Measurements from ENCODE around the gene CD8B2. TPM values are rescaled to one million over a fixed set of nuclear protein-coding genes. Genes with fewer than 3 reads are reported as not detected.
"Not testable (repeated sequence)": the region's sequence is repeated elsewhere in the genome, so short reads cannot be mapped to it uniquely, and the experiment has no call there.

The CD8B2 gene
- total RNA-seq, 1 donor from 2014 or later, result not detected

DNA sequence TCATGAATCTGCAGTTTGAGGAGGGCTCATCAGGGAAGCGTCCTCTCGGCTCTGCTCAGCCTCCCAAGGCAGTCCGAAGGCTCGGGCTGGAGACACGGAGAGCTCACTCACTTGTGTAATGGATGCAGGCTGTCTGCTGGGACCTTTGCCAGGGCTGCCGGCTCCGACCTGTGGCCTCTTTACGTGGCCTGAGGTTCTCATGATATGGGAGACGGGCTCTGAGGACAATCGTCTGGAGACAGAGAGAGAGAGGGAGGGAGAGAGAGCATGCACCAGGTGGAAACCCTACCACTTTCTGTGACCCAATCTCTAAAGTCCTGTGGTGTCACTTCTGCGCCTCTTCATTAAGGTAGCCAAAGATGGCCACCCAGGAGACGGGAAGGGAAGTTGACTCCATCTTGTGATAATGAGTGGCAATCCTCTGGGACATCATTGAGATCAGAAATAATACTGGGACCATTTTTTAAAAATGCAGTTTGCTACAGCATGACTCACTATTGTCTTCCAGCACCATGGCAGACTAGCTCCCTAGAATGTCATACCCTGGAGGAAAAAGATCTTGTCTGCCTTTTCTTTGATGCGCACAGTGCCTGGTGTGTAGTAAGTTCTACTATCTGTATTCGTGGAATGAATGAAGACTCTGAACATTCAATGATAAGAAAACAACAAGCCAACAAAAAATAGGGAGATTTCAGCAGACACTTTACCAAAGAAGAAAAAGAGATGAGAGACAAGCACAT lies 60.2 kb downstream of the CD8B2 start:
- DNase-seq (ENCODE audit: extremely low read depth, low read depth, low spot score), result no peak

DNA sequence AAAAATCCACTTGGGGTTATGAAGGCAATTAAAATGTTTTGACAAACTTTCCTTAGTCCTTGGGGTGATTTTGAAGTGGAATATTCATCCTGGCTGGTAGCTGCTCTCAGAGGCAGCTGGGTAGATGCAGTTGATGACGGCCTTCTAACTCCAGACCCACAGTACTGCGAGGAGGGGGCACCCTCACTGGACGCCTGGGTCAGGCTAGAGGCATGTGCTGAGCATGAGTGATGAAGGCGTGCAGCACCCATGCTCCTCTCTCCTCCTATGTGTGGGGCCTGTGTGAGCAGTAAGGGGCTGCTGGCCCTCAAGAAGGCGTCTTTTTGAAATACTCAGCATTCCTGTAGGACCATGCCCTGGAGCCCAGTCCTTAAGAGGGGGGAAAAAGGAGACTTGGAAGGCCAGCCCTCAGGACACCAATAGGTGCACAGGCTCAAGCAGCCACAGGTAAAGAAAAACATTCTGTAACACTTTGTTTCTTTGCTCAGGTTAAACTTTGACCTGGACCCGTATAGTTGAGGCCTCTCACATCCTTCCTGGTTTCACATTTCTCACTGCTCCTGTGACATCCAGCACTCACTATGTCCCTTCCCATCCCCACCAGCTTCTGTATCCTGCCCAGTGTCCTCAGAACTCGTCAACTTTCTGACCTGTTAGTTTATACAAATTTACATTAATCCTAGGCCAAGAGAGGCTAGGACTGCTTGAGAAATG lies 64.4 kb downstream of the CD8B2 start:
- no peak for DNase-seq (ENCODE audit: extremely low read depth, low read depth, low spot score)

- DNase-seq (ENCODE audit: extremely low read depth, low read depth, low spot score), result no peak
Measured at GRCh38 chr2:106552921-106553320, 65.8 kb downstream of the CD8B2 start.

- no peak for DNase-seq (ENCODE audit: extremely low read depth, low read depth, low spot score)
Measured at GRCh38 chr2:106553321-106553720, 66.2 kb downstream of the CD8B2 start.

DNA sequence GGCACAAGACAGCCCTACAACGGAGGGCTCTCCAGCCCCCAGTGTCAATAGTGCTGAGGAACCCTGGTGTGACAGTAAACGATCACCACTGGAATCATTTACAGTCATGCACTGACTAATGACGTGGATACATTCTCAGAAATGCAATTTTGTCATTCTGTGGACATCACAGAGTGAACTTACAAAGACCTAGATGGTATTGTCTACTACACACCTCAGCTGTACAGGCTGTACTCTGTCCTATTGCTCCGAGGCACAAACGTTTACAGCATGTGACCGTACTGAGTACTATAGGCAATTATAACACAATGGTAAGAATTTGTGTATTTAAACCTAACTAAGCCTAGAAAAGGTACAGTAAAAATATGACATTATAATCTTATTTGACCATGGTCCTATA lies 67.2 kb downstream of the CD8B2 start:
- no peak for DNase-seq (ENCODE audit: extremely low read depth, low read depth, low spot score)

GRCh38 chr2:106555053-106555452 lies 67.9 kb downstream of the CD8B2 start:
- no peak for DNase-seq (ENCODE audit: extremely low read depth, low read depth, low spot score)

GRCh38 chr2:106559786-106560185 lies 72.6 kb downstream of the CD8B2 start:
- DNase-seq (ENCODE audit: extremely low read depth, low read depth, low spot score), result not testable (repeated sequence)

DNA sequence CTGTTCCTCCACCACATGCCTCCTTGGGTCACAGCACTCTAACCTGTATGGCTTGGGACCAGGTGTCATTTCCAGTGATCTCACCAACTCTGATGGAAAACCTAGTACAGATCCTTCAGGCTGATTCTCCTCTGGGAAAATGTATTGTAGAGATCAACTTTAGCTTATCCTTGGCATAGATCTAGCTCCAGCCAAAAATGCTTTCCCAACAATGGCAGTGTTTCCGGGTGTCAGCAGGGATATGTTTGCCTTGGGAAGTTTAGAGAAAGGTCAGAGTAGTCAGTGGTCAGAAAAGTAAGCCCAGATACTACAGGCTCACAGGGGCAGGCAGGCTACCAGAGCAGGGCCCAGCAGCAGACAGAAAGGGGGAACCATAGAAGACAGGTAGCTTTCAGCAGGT lies 73.6 kb downstream of the CD8B2 start:
- no peak for DNase-seq (ENCODE audit: extremely low read depth, low read depth, low spot score)

DNA sequence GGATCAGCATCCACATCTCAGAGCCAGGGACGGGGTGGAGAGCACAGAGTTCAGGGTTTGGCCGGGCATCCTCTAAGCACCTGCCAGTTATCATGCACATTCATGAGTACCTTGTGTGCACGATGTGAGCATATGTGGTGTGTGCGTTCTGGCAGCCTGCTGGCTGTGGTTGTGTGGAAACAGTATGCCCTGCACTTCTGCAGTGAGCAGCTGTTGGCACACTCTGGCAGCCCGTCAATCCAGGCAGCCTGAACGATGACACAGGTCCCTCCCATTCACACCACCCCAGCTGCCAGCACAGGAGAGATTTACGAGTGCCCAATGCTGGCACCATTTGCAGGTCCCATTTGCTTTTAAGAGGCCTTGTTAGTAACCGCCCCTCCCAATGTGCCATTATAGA lies 74.2 kb downstream of the CD8B2 start:
- DNase-seq (ENCODE audit: extremely low read depth, low read depth, low spot score), result no peak

DNA sequence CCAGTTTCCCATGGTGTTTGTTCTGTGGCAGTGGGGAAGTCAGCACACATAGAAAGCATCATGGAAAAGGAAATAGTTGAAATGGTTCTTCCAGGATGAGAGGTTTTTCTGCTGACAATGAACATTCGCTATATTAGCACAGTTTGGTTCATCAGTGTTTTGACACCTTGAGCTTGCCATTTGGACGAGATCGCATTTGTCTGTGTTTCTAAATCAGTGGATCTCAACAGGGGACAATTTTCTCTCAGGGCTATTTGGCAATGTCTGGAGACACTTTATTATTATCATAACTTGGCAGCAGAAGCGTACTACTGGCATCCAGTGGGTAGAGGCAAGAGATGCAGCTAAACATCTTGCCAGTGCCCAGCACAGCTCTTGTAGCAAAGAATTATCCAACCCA lies 74.6 kb downstream of the CD8B2 start:
- no peak for DNase-seq (ENCODE audit: extremely low read depth, low read depth, low spot score)

DNA sequence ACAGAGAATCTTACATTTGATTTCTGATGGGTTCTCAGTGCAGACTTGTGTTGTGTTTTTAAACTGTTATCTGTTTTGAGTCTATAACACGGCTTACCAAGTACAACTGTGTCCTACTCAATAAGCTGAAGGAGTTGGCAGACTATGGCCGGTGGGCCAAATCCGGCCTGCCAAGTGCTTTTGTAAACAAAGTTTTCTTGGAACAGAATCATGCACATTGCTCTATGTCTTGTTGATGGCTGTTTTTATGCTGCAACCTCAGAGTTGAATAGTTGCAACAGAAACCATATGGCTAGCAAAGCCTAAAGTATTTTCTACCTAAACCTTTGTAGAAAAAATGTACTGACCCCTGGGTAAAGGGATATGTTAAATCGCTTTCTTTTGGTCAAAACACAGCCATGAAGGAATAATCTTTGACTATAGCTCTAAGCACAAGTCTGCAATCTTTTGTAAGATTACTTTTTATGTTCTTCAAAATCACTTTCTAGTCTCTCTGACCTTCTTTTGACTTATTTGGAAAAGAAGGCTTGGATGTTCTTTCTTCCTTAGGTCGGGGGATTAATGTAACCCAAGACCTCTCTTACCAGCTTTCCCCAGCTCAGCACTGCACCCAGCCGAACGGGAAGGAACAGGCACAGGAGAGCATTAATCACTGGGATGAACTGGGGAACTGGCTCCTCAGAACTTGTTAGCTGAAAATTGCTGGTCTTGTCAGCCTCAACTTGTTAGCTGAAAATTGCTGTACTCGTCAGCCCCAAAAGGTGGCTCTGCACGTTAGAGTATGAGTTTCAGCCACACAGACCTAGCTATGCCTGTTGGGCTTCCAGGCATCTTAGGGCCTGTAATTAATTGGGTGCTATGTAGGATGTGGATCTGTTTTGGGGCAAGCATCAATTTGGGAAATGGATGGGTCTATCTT lies 75.4 kb downstream of the CD8B2 start:
- no peak for DNase-seq (ENCODE audit: extremely low read depth, low read depth, low spot score)

- no peak for DNase-seq (ENCODE audit: extremely low read depth, low read depth, low spot score)
Measured at GRCh38 chr2:106563195-106563594, 76.0 kb downstream of the CD8B2 start.

DNA sequence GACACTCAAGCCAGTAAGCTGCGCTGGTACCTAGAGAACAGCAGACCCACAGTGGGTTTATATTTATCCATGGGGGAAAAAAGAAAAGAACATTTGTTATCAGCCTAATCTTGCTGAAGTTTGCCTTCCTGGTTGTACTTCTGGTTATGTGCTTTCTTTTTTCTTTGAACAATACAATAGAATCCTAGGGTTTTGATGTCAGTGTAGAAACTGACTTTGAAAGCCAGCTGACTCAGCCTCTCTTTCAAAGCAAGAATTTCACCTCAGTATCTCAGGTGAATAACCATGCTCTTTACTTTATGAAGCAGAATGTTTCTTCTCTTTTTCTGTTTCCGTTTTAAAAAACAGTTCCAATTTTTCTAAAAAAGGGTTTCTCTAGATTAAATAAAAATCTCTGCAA lies 78.4 kb downstream of the CD8B2 start:
- DNase-seq (ENCODE audit: extremely low read depth, low read depth, low spot score), result no peak

- no peak for DNase-seq (ENCODE audit: extremely low read depth, low read depth, low spot score)
Measured at GRCh38 chr2:106566050-106566449, 78.9 kb downstream of the CD8B2 start.

GRCh38 chr2:106566484-106566883 lies 79.3 kb downstream of the CD8B2 start:
- DNase-seq (ENCODE audit: extremely low read depth, low read depth, low spot score), result not testable (repeated sequence)

- DNase-seq (ENCODE audit: extremely low read depth, low read depth, low spot score), result no peak
Measured at GRCh38 chr2:106570316-106570715, 83.2 kb downstream of the CD8B2 start.

Other genes starting within 250 kb of the CD8B2 start
- gene RGPD3, start 19.0 kb upstream of the CD8B2 start, total RNA-seq, result 0.05 and 0.29 TPM in 2 replicates

Measured in glomerular endothelial cell (primary cell).